GM12892 (cell line): ENCODE measurements around the gene GET4.

Experiments
- POLR2A ChIP-seq: IDR thresholded peaks from 2 replicates; pipeline ENCODE4 v1.6.1; 2011; ENCODE audit warnings: low read depth, low read length, control low read depth
- POLR2AphosphoS5 ChIP-seq: IDR thresholded peaks from 2 replicates; pipeline ENCODE4 v1.6.1; 2011; ENCODE audit warnings: low read depth, low read length, control low read depth
- TAF1 ChIP-seq: IDR thresholded peaks from 2 replicates; pipeline ENCODE4 v1.6.1; 2011; ENCODE audit warnings: low read depth, mild to moderate bottlenecking, control low read depth, low read length, borderline replicate concordance

GRCh38 chr7:944744-945143, 68.4 kb downstream of the GET4 start:
- TF ChIP-seq TAF1, result no peak
- no peak for TF ChIP-seq POLR2AphosphoS5
- no peak for TF ChIP-seq POLR2A
